B cell (primary cell): Measurements from ENCODE around the gene GFOD1. TPM values are rescaled to one million over a fixed set of nuclear protein-coding genes. Genes with fewer than 3 reads are reported as not detected.

Source experiments
- ATAC-seq: fragments of 200-7000 bp; cut with Tn5 transposase; one replicate; pipeline ENCODE4 v1.10.0; 2021; ENCODE audit warnings: low read depth, mild to moderate bottlenecking, moderate number of reproducible peaks, moderate library complexity
- CTCF ChIA-PET: fragments of 350-600 bp; sonication (Branson Sonifier 250); formaldehyde crosslinking; loops from one replicate; lab custom pipeline; 2021; ENCODE audit warnings: antibody characterized with exemption, inconsistent platforms; lab: Charles Lee
- POLR2A ChIA-PET: fragments of 350-600 bp; sonication (Branson Sonifier 250); formaldehyde crosslinking; loops from one replicate; lab custom pipeline; 2021; ENCODE audit warnings: antibody characterized with exemption; lab: Charles Lee
- DNase-seq: peaks from one replicate; pipeline ENCODE4 v3.0.0; 2013
- H2AFZ ChIP-seq: 2 replicates; pipeline ENCODE4 v1.6.1; 2012; ENCODE audit warnings: mild to moderate bottlenecking, low read depth, low read length; ENCODE audit not compliant: insufficient read depth, poor library complexity, severe bottlenecking
- H3K27ac ChIP-seq, 2 donors: 1 replicate in 1 of 2; 2 replicates in 1 of 2; pipeline ENCODE4 v1.5.1; 2012 to 2013; ENCODE audit warnings: low read length in 2 of 2, mild to moderate bottlenecking in 2 of 2, moderate library complexity in 1 of 2
- H3K27me3 ChIP-seq, 4 experiments: fragments of 200-600 bp in 1 of 4; sonication (generic) in 1 of 4; replicated peaks in 1 of 4; 1 replicate in 2 of 4; 2 replicates in 2 of 4; pipeline versions ENCODE4 v1.6.1 to v1.7.0; 2013 to 2016; ENCODE audit warnings: low read length in 3 of 4, mild to moderate bottlenecking in 2 of 4, mixed read lengths in 1 of 4, moderate library complexity in 1 of 4; ENCODE audit not compliant: insufficient read depth in 4 of 4, control insufficient read depth in 3 of 4; ENCODE audit errors: control extremely low read depth in 1 of 4
- H3K36me3 ChIP-seq, 2 experiments: replicated peaks in 1 of 2; 1 replicate in 1 of 2; 2 replicates in 1 of 2; pipeline versions ENCODE4 v1.6.1 to v1.7.1; 2013; ENCODE audit warnings: low read length in 1 of 2; ENCODE audit not compliant: insufficient read depth in 2 of 2, control insufficient read depth in 1 of 2; ENCODE audit errors: control extremely low read depth in 1 of 2, extremely low read depth in 1 of 2
- H3K4me1 ChIP-seq, 2 donors: fragments of 200-600 bp in 1 of 2; sonication (generic) in 1 of 2; 1 replicate in 1 of 2; 2 replicates in 1 of 2; pipeline versions ENCODE4 v1.5.1 to v1.6.1; 2013 to 2017; ENCODE audit warnings: low read length in 2 of 2; ENCODE audit not compliant: control insufficient read depth in 2 of 2, insufficient read depth in 2 of 2
- H3K4me2 ChIP-seq: replicated peaks from 2 replicates; pipeline ENCODE3; 2012; ENCODE audit warnings: mild to moderate bottlenecking, low read depth, low read length; ENCODE audit not compliant: poor library complexity, severe bottlenecking
- H3K4me3 ChIP-seq, 5 experiments: fragments of 200-600 bp in 1 of 5; sonication (generic) in 1 of 5; 1 replicate in 3 of 5; 2 replicates in 2 of 5; pipeline versions ENCODE4 v1.5.1 to v1.7.0; 2011 to 2016; ENCODE audit warnings: low read length in 4 of 5, mild to moderate bottlenecking in 4 of 5, low read depth in 2 of 5, control low read depth in 1 of 5, moderate library complexity in 1 of 5; ENCODE audit not compliant: insufficient read depth in 1 of 5; ENCODE audit errors: control extremely low read depth in 1 of 5, extremely low read depth in 1 of 5
- H3K79me2 ChIP-seq: fragments of 200-600 bp; sonication (generic); one replicate; pipeline ENCODE4 v1.6.0; 2016; ENCODE audit warnings: low read length; ENCODE audit not compliant: control insufficient read depth, insufficient read depth
- H3K9ac ChIP-seq: fragments of 200-600 bp; sonication (generic); 2 replicates; pipeline ENCODE4 v1.6.1; 2017; ENCODE audit warnings: mild to moderate bottlenecking, low read length, moderate library complexity
- H3K9me3 ChIP-seq, 3 donors: one replicate each; pipeline versions ENCODE4 v1.6.1 to v1.7.1; 2013; ENCODE audit warnings: low read length in 2 of 3; ENCODE audit not compliant: control insufficient read depth in 2 of 3, insufficient read depth in 1 of 3; ENCODE audit errors: control extremely low read depth in 1 of 3
- H4K20me1 ChIP-seq: 2 replicates; pipeline ENCODE4 v1.6.0; 2012; ENCODE audit warnings: mild to moderate bottlenecking, low read length; ENCODE audit not compliant: insufficient read depth, control insufficient read depth, poor library complexity, severe bottlenecking
- H3K27ac Mint-ChIP-seq: one replicate; pipeline ENCODE4 v1.8.0; 2021; ENCODE audit warnings: mixed read lengths
- H3K27me3 Mint-ChIP-seq: one replicate; pipeline ENCODE4 v1.8.0; 2021; ENCODE audit warnings: mixed read lengths
- H3K4me1 Mint-ChIP-seq: one replicate; pipeline ENCODE4 v1.8.0; 2021; ENCODE audit warnings: mixed read lengths
- H3K4me3 Mint-ChIP-seq: one replicate; pipeline ENCODE4 v1.8.0; 2021; ENCODE audit warnings: mixed read lengths
- H3K9me3 Mint-ChIP-seq: one replicate; pipeline ENCODE4 v1.8.0; 2022; ENCODE audit warnings: mixed read lengths; ENCODE audit not compliant: insufficient read depth
- EZH2 ChIP-seq: IDR thresholded peaks from 2 replicates; pipeline ENCODE4 v1.6.1; 2012; ENCODE audit warnings: borderline replicate concordance, low read depth, mild to moderate bottlenecking, moderate library complexity, low read length; ENCODE audit not compliant: insufficient read depth, poor library complexity, severe bottlenecking
- WGBS: methylation state at CpG from one replicate; pipeline ENCODE4 v1.1.5; 2013; ENCODE audit warnings: missing lambda C conversion rate; ENCODE audit not compliant: insufficient coverage; 5-methylcytosine and 5-hydroxymethylcytosine counted together
- intact Hi-C: fragments of 100-400 bp; cut with micrococcal nuclease; formaldehyde crosslinking; loops from one replicate; pipeline ENCODE4 v1.10.0; 2022
- polyA plus RNA-seq: library from polyadenylated mRNA; depleted of rRNA; stranded (reverse); fragments of >200 nt; gene quantifications from 2 replicates; pipeline ENCODE4 v1.2.3, GENCODE V29; 2012
- total RNA-seq, 2 donors: library from RNA; stranded (reverse); fragments of 120-200 nt in 1 of 2; gene quantifications; 1 replicate in 1 of 2; 2 replicates in 1 of 2; pipeline versions ENCODE4 v1.2.3 to v1.2.4, GENCODE V29; 2013 to 2022
- TF ChIP-seq, protein P1 (sequence below): fragments of 200-600 bp; IDR thresholded peaks from one replicate; pipeline ENCODE4 v1.8.0; 2022; ENCODE audit warnings: antibody characterized with exemption, mild to moderate bottlenecking

Gene GFOD1
- total and polyA plus RNA-seq, 2 donors (not counting 1 experiment from before 2014, with no cell fraction given) = 8.3 to 42.4 TPM

DNA sequence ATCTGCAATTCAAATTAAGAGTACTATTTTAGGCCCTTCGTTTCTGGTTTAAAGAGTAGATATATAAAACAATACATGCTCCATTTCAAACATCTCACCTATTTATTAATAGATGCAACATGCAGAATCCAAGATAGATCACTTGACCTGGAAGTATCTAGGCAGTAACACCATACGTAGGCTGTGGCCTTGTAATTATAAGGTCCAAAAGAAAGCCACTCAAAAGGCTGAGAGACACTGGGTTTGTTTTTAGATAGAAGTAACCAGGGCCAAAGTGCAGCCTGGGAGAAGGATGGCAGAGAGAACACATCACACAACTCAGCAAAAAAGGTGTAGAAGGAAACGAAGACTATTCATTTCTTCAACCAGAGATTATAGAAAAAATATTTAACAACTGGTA lies 8.4 kb upstream of the GFOD1 start:
- TF ChIP-seq, protein P1, sequence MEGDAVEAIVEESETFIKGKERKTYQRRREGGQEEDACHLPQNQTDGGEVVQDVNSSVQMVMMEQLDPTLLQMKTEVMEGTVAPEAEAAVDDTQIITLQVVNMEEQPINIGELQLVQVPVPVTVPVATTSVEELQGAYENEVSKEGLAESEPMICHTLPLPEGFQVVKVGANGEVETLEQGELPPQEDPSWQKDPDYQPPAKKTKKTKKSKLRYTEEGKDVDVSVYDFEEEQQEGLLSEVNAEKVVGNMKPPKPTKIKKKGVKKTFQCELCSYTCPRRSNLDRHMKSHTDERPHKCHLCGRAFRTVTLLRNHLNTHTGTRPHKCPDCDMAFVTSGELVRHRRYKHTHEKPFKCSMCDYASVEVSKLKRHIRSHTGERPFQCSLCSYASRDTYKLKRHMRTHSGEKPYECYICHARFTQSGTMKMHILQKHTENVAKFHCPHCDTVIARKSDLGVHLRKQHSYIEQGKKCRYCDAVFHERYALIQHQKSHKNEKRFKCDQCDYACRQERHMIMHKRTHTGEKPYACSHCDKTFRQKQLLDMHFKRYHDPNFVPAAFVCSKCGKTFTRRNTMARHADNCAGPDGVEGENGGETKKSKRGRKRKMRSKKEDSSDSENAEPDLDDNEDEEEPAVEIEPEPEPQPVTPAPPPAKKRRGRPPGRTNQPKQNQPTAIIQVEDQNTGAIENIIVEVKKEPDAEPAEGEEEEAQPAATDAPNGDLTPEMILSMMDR = no peak
- TF ChIP-seq EZH2 = no peak
- no peaks in the 10 kb centered on the region for H3K9me3 ChIP-seq
- H4K20me1 ChIP-seq = no peaks in the 10 kb centered on the region
- H3K4me3 ChIP-seq = no peak overlapping the region
- DNase-seq = no peak
- Mint-ChIP-seq H3K27ac (no peak overlapping the region), H3K4me1 (no peaks in the 10 kb centered on the region), H3K9me3 (no peaks in the 10 kb centered on the region), H3K27me3 (no peaks in the 10 kb centered on the region), H3K4me3 (no peak overlapping the region)
- H3K9ac ChIP-seq = no peak overlapping the region
- WGBS = no CpG with 5 or more reads among the region's 3 CpGs
- POLR2A ChIA-PET = no interaction called here
- no peaks in the 10 kb centered on the region for H3K79me2 ChIP-seq
- intact Hi-C loops = no loop called here
- CTCF ChIA-PET = no interaction called here
- H3K27ac ChIP-seq = no peak overlapping the region
- H2AFZ ChIP-seq = no peak overlapping the region
- ATAC-seq = no peak
- no peaks in the 10 kb centered on the region for H3K36me3 ChIP-seq
- H3K4me1 ChIP-seq = no peaks in the 10 kb centered on the region
- H3K27me3 ChIP-seq = no peaks in the 10 kb centered on the region
- H3K4me2 ChIP-seq = no peak overlapping the region

DNA sequence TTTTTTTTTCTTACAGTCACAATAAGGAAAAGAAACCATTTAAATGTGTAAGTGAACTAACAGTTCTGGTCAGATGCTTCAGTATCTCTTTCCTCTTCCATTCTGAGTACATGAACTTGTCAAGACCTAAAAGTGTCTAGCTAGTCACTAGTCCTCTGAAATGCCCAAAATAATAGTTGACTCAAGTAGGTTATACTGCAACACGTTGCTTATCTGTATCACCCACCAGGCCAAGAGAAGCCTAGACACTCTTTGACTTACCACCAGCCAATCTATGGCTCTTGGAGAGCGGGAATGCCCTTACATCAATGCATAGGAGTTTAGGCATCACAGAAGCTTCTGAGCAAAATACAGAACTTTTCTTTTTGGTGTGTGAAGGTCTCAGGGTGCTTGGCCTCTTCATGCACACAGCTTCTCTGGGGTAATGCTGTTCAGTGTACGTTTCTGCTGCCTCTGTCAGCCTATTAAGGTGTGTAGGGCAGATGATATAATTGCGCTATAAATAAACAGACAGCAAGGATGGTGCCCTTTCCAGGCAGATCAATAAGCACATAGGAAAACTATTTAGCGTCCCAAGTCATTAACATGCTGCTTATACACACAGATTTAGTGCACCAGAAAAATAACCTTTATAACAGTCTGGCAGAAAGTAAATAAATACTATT lies 7.8 kb upstream of the GFOD1 start:
- Histone ChIP-seq H3K79me2 (no peaks in the 10 kb centered on the region), H3K4me1 (no peaks in the 10 kb centered on the region), H3K9me3 (no peaks in the 10 kb centered on the region), H3K4me3 (no peak overlapping the region), H2AFZ (no peak overlapping the region), H3K27ac (no peak overlapping the region), H3K4me2 (no peak overlapping the region), H3K9ac (no peak overlapping the region), H3K27me3 (no peaks in the 10 kb centered on the region), H3K36me3 (no peaks in the 10 kb centered on the region), H4K20me1 (no peaks in the 10 kb centered on the region)
- Mint-ChIP-seq H3K27ac (no peak overlapping the region), H3K27me3 (no peaks in the 10 kb centered on the region), H3K9me3 (no peaks in the 10 kb centered on the region), H3K4me1 (no peaks in the 10 kb centered on the region), H3K4me3 (no peak overlapping the region)
- TF ChIP-seq, protein P1 = no peak
- DNase-seq = no peak
- ChIA-PET CTCF (interaction anchor here (1.1 kb wide), 1 partner anchor 31 kb away, joined by 4 read pairs; no protein-coding TSS in a partner anchor), POLR2A (no interaction called here)
- no peak for ATAC-seq
- intact Hi-C loops = no loop called here
- WGBS = 60% methylated on average over 1 of the region's 5 CpGs
